NCI-H2196 (cell line): ENCODE results near the gene HIF1AN.

Source experiments
- DNase-seq: peaks from one replicate; lab custom pipeline; 2025; ENCODE audit not compliant: unreplicated experiment; lab: John Stamatoyannopoulos, UW

The HIF1AN gene

GRCh38 chr10:100520811-100521210 is 14.9 kb upstream of the HIF1AN start:
- DNase-seq, result no peak

- no peak for DNase-seq
Observed at GRCh38 chr10:100522107-100522801, 13.5 kb upstream of the HIF1AN start.

- DNase-seq, result no peak
Observed at GRCh38 chr10:100522945-100523344, 12.8 kb upstream of the HIF1AN start.

- DNase-seq, result no peak
Observed at GRCh38 chr10:100524206-100524605, 11.5 kb upstream of the HIF1AN start.

- DNase-seq, result no peak
Observed at GRCh38 chr10:100524638-100525037, 11.1 kb upstream of the HIF1AN start.

- no peak for DNase-seq
Observed at GRCh38 chr10:100528123-100528886, 7.4 kb upstream of the HIF1AN start.

- no peak for DNase-seq
Observed at GRCh38 chr10:100528921-100529474, 6.7 kb upstream of the HIF1AN start.

GRCh38 chr10:100529475-100530298 is 6.1 kb upstream of the HIF1AN start, which contains the start of gene NDUFB8:
Gene NDUFB8, minus strand, starts transcription at chr10:100529871. Its CDS starts 20 bp downstream, at chr10:100529851.
- peak; percentile 72 for DNase-seq

GRCh38 chr10:100531761-100532160 is 4.0 kb upstream of the HIF1AN start:
- DNase-seq, result no peak

GRCh38 chr10:100534726-100535125 is 1.0 kb upstream of the HIF1AN start:
- no peak for DNase-seq

GRCh38 chr10:100535338-100535714 is 417 bp upstream of the HIF1AN start:
- DNase-seq, result no peak

- no peak for DNase-seq
Observed at GRCh38 chr10:100537475-100537874, 1.7 kb downstream of the HIF1AN start.

- no peak for DNase-seq
Observed at GRCh38 chr10:100544950-100545349, 9.2 kb downstream of the HIF1AN start.

GRCh38 chr10:100551196-100551595 is 15.5 kb downstream of the HIF1AN start:
- no peak for DNase-seq

- no peak for DNase-seq
Observed at GRCh38 chr10:100551738-100552137, 16.0 kb downstream of the HIF1AN start.

- no peak for DNase-seq
Observed at GRCh38 chr10:100553929-100554328, 18.2 kb downstream of the HIF1AN start.

- DNase-seq, result no peak
Observed at GRCh38 chr10:100554902-100555301, 19.2 kb downstream of the HIF1AN start.

GRCh38 chr10:100560248-100560647 is 24.5 kb downstream of the HIF1AN start:
- no peak for DNase-seq

- DNase-seq, result no peak
Observed at GRCh38 chr10:100561005-100561404, 25.3 kb downstream of the HIF1AN start.

- DNase-seq, result no peak
Observed at GRCh38 chr10:100562008-100562672, 26.4 kb downstream of the HIF1AN start.
